Amygdala (tissue), 56 donors: ENCODE measurements around the gene SIX2.

Experiments used
- DNase-seq, 56 donors: peaks; one replicate each; lab custom pipeline; 2025; lab: John Stamatoyannopoulos, UW

The SIX2 gene

GRCh38 chr2:44972771-44973535 is 36.3 kb downstream of the SIX2 start:
- no peak for DNase-seq

GRCh38 chr2:44970846-44971450 is 38.3 kb downstream of the SIX2 start:
- no peak for DNase-seq

GRCh38 chr2:44969936-44970335 is 39.3 kb downstream of the SIX2 start:
- DNase-seq: no peak

- DNase-seq: no peak
These were observed 41.4 kb downstream of the SIX2 start for GRCh38 chr2:44967727-44968432.

GRCh38 chr2:44967056-44967455 is 42.2 kb downstream of the SIX2 start:
- no peak for DNase-seq

GRCh38 chr2:44965684-44966083 is 43.6 kb downstream of the SIX2 start:
- DNase-seq: no peak

- no peak for DNase-seq
These were observed 44.5 kb downstream of the SIX2 start for GRCh38 chr2:44964752-44965236.

- no peak for DNase-seq
These were observed 47.0 kb downstream of the SIX2 start for GRCh38 chr2:44962176-44962695.

- DNase-seq: no peak
These were observed 48.4 kb downstream of the SIX2 start for GRCh38 chr2:44960871-44961270.

GRCh38 chr2:44959855-44960254 is 49.4 kb downstream of the SIX2 start:
- no peak for DNase-seq

GRCh38 chr2:44957656-44958327 is 51.5 kb downstream of the SIX2 start:
- DNase-seq: no peak

- no peak for DNase-seq
These were observed 52.4 kb downstream of the SIX2 start for GRCh38 chr2:44956843-44957242.

- DNase-seq: peak in 47 of 56 donors; percentile 10 to 79 (median 37)
These were observed 53.5 kb downstream of the SIX2 start for GRCh38 chr2:44955593-44956392.
